ENCODE data around the gene CTRL.

CTRL gene

DNA sequence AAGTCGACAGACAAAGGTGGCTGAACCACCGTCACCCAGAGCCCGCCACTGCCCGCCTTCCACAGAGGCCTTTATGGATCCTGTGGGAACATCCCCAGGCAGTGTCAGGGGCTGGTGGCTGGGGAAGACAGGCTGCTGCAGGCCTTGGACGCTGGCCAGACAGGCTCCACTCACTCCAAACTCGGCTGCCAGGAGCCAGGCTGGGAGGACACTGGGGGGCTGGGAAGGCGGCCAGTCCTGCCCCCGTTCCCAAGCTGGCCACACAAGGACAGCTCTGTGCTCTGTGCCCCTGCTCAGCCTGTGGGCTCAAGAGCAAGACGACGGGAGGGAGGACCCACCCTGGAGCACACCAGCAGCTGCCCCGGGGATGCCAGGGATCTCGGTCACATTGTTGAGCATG, 19.8 kb upstream of the CTRL start:
- Mint-ChIP-seq H3K4me1 (ENCODE audit: low read depth) (no peaks in the 10 kb centered on the region), H3K4me3 (no peak overlapping the region), H3K36me3 (ENCODE audit: low read depth) (peaks cover 84% of the 10 kb centered on the region), H3K27me3 (no peaks in the 10 kb centered on the region), H3K9me3 (no peaks in the 10 kb centered on the region), H3K27ac (no peak overlapping the region)
- intact Hi-C loops (cut with micrococcal nuclease): no loop called here

DNA sequence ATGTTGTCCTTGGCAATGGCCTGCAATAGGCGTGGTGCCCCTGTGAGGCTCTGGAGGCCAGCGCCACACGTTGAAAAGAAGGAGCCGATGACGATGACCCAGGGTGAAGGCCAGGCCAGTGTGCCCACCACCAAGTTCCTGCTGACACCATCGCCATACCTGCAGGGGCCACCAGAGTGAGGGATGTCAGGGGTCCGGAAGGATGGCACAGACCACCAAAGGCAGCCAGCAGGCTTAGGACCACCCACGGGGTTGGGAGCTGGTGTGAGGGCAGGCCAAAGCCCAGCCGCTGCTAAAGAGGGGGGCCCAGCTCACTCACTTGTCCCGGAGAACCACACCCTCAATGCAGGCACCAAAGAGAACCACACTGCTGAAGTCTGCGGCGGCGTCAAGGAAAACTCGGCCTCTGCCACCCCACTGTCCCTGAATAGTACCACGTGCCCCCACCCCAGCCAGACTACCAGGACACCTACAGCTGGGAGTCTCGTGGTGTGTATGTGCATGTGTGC, 18.7 kb upstream of the CTRL start:
- H3K27ac Mint-ChIP-seq: no peak overlapping the region
- H3K9me3 Mint-ChIP-seq: no peaks in the 10 kb centered on the region
- no peaks in the 10 kb centered on the region for H3K27me3 Mint-ChIP-seq
- no peak overlapping the region for H3K4me3 Mint-ChIP-seq
- no peaks in the 10 kb centered on the region for H3K4me1 Mint-ChIP-seq (ENCODE audit: low read depth)
- peaks cover 91% of the 10 kb centered on the region for H3K36me3 Mint-ChIP-seq (ENCODE audit: low read depth)
- intact Hi-C loops (cut with micrococcal nuclease): no loop called here

DNA sequence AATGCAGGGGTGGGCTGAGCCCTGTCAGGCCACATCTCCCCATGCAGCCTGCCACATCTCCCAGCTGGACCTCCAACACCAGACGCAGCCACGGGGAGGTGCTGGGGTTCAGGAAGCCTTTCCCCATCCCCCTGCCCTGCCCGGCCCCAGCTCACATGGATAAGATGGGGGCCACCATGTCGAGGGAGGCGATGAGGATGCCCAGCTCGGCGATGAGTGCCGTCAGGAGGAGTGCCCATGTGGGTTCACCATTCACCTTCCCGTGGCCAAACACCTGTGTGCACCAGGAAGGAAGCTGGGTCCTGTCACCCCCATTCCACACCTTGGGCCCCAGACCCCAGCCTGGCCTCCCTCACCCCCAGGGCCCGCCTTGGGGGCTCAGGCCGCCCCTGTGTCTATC, 18.0 kb upstream of the CTRL start:
- Mint-ChIP-seq H3K4me3 (no peak overlapping the region), H3K9me3 (no peaks in the 10 kb centered on the region), H3K27me3 (no peaks in the 10 kb centered on the region), H3K4me1 (ENCODE audit: low read depth) (no peaks in the 10 kb centered on the region), H3K27ac (no peak overlapping the region), H3K36me3 (ENCODE audit: low read depth) (peaks cover 91% of the 10 kb centered on the region)
- intact Hi-C loops (cut with micrococcal nuclease): no loop called here

GRCh38 chr16:67948015-67948414, 16.4 kb upstream of the CTRL start:
- no peaks in the 10 kb centered on the region for H3K4me1 Mint-ChIP-seq (ENCODE audit: low read depth)
- H3K4me3 Mint-ChIP-seq: no peak overlapping the region
- H3K27ac Mint-ChIP-seq: no peak overlapping the region
- no peaks in the 10 kb centered on the region for H3K9me3 Mint-ChIP-seq
- H3K36me3 Mint-ChIP-seq (ENCODE audit: low read depth): peaks cover 95% of the 10 kb centered on the region
- intact Hi-C loops (cut with micrococcal nuclease): no loop called here
- no peaks in the 10 kb centered on the region for H3K27me3 Mint-ChIP-seq

DNA sequence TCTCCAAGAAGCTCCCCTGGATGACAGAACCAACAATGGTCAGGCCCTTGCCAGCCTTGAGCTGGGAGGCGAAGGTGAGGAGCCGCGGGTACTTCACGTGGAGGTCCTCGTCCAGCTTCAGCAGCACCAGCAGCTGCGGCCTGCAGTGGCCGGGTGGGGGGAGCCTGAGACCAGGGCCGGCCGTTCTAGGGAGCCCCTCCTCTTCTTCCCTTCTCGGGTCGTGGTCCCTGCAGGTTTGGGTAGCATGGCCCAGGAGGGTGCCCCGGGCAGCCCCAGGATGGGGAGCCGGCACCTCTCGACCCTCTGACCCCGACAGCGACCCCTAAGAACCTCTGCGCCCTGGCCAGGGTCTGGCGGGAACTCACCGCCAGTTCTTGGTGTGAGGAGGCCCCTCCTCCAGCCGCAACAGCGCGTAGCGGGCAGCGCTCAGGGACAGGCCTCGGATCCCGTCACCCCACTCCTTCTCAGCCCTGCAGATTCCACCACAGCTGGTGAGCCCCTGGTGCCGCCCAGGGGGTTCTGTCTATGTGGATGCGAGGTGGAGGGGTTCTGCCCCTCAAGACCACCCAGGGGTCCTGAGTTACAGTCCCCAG, 15.4 kb upstream of the CTRL start:
- Mint-ChIP-seq H3K4me3 (no peak overlapping the region), H3K36me3 (ENCODE audit: low read depth) (peaks cover 100% of the 10 kb centered on the region)

DNA sequence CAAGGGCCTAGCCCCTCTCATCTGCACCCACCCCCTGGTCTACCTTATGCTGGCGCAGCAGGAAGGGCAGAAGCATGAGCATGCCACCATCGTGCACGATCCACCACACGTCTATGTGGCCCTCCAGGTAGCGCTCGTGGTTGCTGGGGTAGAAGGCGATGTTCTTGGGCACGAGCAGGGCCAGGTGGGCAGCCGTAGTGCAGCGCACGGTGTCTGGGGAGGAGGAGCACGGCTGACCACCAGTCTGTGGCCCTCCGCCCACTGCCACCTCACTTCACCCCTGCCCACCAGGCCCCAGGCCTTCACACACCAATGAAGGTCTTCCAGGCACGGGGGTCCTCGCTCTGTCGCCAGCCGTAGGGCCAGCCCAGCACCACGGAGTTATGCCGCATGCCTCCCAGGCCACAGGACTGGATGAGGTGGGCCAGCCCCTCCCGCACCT, 14.5 kb upstream of the CTRL start:
- H3K9me3 Mint-ChIP-seq: no peaks in the 10 kb centered on the region
- H3K4me1 Mint-ChIP-seq (ENCODE audit: low read depth): peaks cover 7% of the 10 kb centered on the region
- intact Hi-C loops (cut with micrococcal nuclease): no loop called here
- H3K27me3 Mint-ChIP-seq: no peaks in the 10 kb centered on the region
- H3K4me3 Mint-ChIP-seq: no peak overlapping the region
- peaks cover 100% of the 10 kb centered on the region for H3K36me3 Mint-ChIP-seq (ENCODE audit: low read depth)
- H3K27ac Mint-ChIP-seq: no peak overlapping the region

More for the DNA sequence above, 15.4 kb upstream of the CTRL start:
- Mint-ChIP-seq H3K27me3 (no peaks in the 10 kb centered on the region), H3K27ac (no peak overlapping the region), H3K4me1 (ENCODE audit: low read depth) (no peaks in the 10 kb centered on the region), H3K9me3 (no peaks in the 10 kb centered on the region)
- intact Hi-C loops (cut with micrococcal nuclease): no loop called here

GRCh38 chr16:67945392-67945933, 13.8 kb upstream of the CTRL start:
- Mint-ChIP-seq H3K36me3 (ENCODE audit: low read depth) (peaks cover 93% of the 10 kb centered on the region), H3K9me3 (no peaks in the 10 kb centered on the region), H3K27me3 (no peaks in the 10 kb centered on the region), H3K4me3 (no peak overlapping the region), H3K27ac (no peak overlapping the region), H3K4me1 (ENCODE audit: low read depth) (peaks cover 7% of the 10 kb centered on the region)
- intact Hi-C loops (cut with micrococcal nuclease): no loop called here

GRCh38 chr16:67944690-67945391, 13.2 kb upstream of the CTRL start:
- no peaks in the 10 kb centered on the region for H3K9me3 Mint-ChIP-seq
- no peak overlapping the region for H3K4me3 Mint-ChIP-seq
- no peak overlapping the region for H3K27ac Mint-ChIP-seq
- H3K36me3 Mint-ChIP-seq (ENCODE audit: low read depth): peaks cover 92% of the 10 kb centered on the region
- peaks cover 13% of the 10 kb centered on the region for H3K4me1 Mint-ChIP-seq (ENCODE audit: low read depth)
- intact Hi-C loops (cut with micrococcal nuclease): no loop called here
- no peaks in the 10 kb centered on the region for H3K27me3 Mint-ChIP-seq

GRCh38 chr16:67943619-67944504, 12.2 kb upstream of the CTRL start, which contains the start of gene LCAT:
TSS of gene LCAT (minus strand) at chr16:67944120. CDS start at chr16:67944101, 19 bp downstream.
- Mint-ChIP-seq H3K4me3 (no peak within 1 kb of the TSS), H3K4me1 (ENCODE audit: low read depth) (peaks cover 19% of the 10 kb centered on the region), H3K27me3 (no peaks in the 10 kb centered on the region), H3K36me3 (ENCODE audit: low read depth) (peaks cover 90% of the 10 kb centered on the region), H3K27ac (no peak within 1 kb of the TSS), H3K9me3 (no peaks in the 10 kb centered on the region)
- intact Hi-C loops (cut with micrococcal nuclease): no loop called here

GRCh38 chr16:67943256-67943618, 11.6 kb upstream of the CTRL start:
- peaks cover 19% of the 10 kb centered on the region for H3K4me1 Mint-ChIP-seq (ENCODE audit: low read depth)
- intact Hi-C loops (cut with micrococcal nuclease): no loop called here
- H3K27ac Mint-ChIP-seq: no peak overlapping the region
- H3K4me3 Mint-ChIP-seq: no peak overlapping the region
- H3K27me3 Mint-ChIP-seq: no peaks in the 10 kb centered on the region
- no peaks in the 10 kb centered on the region for H3K9me3 Mint-ChIP-seq
- peaks cover 84% of the 10 kb centered on the region for H3K36me3 Mint-ChIP-seq (ENCODE audit: low read depth)

DNA sequence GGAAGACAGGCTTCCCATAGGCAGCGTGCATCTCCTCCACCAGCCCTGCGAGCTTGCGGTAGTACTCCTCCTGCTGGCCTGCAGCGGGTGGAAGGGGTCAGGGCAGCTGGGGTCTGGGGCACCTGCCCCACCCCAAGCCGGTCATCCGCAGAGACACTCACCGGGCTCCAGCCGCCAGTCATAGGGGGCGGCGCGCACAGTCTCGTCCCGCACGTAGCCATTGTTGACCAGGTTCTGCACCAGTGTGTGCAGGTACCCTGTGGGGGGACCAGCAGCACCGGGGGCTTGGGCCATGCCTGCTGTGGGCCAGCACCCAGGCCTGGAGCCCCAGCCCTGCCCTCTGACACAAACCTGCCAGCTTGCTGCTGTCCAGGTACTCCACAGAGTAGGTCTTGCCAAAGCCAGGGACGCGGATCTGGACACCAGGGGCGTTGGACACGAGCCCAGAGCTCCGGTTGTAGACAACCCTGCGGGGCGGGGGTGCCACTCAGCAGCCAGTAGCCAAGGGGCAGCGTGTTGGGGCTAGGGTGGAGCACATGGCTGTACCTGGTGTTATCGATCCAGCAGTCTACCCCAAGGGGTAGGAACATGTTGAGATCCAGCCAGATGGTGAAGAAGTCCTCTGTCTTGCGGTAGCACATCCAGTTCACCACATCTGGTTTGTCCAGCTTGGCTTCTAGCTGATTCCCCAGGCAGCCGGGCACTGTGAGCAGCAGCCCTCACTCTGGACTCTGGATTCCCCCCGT, 11.0 kb upstream of the CTRL start:
- H3K27me3 Mint-ChIP-seq: no peaks in the 10 kb centered on the region
- intact Hi-C loops (cut with micrococcal nuclease): no loop called here
- no peaks in the 10 kb centered on the region for H3K9me3 Mint-ChIP-seq

GRCh38 chr16:67942200-67942509, 10.5 kb upstream of the CTRL start:
- Mint-ChIP-seq H3K9me3 (no peaks in the 10 kb centered on the region), H3K4me3 (no peak overlapping the region), H3K27me3 (no peaks in the 10 kb centered on the region), H3K4me1 (ENCODE audit: low read depth) (peaks cover 23% of the 10 kb centered on the region), H3K36me3 (ENCODE audit: low read depth) (peaks cover 73% of the 10 kb centered on the region), H3K27ac (no peak overlapping the region)
- intact Hi-C loops (cut with micrococcal nuclease): no loop called here

More for the DNA sequence above, 11.0 kb upstream of the CTRL start:
- H3K4me1 Mint-ChIP-seq (ENCODE audit: low read depth): peaks cover 19% of the 10 kb centered on the region
- H3K4me3 Mint-ChIP-seq: no peak overlapping the region
- peaks cover 78% of the 10 kb centered on the region for H3K36me3 Mint-ChIP-seq (ENCODE audit: low read depth)
- H3K27ac Mint-ChIP-seq: no peak overlapping the region

GRCh38 chr16:67941469-67942199, 10.0 kb upstream of the CTRL start:
- H3K9me3 Mint-ChIP-seq: no peaks in the 10 kb centered on the region
- intact Hi-C loops (cut with micrococcal nuclease): no loop called here
- no peaks in the 10 kb centered on the region for H3K27me3 Mint-ChIP-seq
- H3K4me1 Mint-ChIP-seq (ENCODE audit: low read depth): peaks cover 28% of the 10 kb centered on the region
- peaks cover 68% of the 10 kb centered on the region for H3K36me3 Mint-ChIP-seq (ENCODE audit: low read depth)
- peak overlapping the region; percentile 31 for H3K27ac Mint-ChIP-seq
- H3K4me3 Mint-ChIP-seq: no peak overlapping the region

Data from dendritic cell treated with granulocyte-macrophage colony-stimulating factor and Interleukin-4, amounts not matched to agents 40 ng/mL and 50 ng/mL, for 4 days (primary cell).